HepG2 (cell line): ENCODE results near the gene ANKRD7.

Experiments
- ZNF274 ChIP-seq: sonication (generic); formaldehyde crosslinking; IDR thresholded peaks from 2 replicates; pipeline ENCODE4 v1.5.1; 2020; ENCODE audit warnings: mild to moderate bottlenecking, missing genetic modification reagents
- ZNF335 ChIP-seq: sonication (generic); formaldehyde crosslinking; IDR thresholded peaks from 2 replicates; pipeline ENCODE4 v1.4.0; 2020; ENCODE audit warnings: missing genetic modification reagents
- ZNF382 ChIP-seq: sonication (generic); formaldehyde crosslinking; IDR thresholded peaks from 2 replicates; pipeline ENCODE4 v1.5.0; 2020; ENCODE audit warnings: missing genetic modification reagents, mild to moderate bottlenecking, borderline replicate concordance
- TF ChIP-seq, protein P1 (sequence below): sonication (generic); formaldehyde crosslinking; IDR thresholded peaks from 2 replicates; pipeline ENCODE4 v1.5.0; 2020; ENCODE audit warnings: mild to moderate bottlenecking, missing genetic modification reagents
- TF ChIP-seq, protein P2 (sequence below): sonication (generic); formaldehyde crosslinking; IDR thresholded peaks from 2 replicates; pipeline ENCODE4 v1.5.1; 2020; ENCODE audit warnings: missing genetic modification reagents, mild to moderate bottlenecking, borderline replicate concordance

DNA sequence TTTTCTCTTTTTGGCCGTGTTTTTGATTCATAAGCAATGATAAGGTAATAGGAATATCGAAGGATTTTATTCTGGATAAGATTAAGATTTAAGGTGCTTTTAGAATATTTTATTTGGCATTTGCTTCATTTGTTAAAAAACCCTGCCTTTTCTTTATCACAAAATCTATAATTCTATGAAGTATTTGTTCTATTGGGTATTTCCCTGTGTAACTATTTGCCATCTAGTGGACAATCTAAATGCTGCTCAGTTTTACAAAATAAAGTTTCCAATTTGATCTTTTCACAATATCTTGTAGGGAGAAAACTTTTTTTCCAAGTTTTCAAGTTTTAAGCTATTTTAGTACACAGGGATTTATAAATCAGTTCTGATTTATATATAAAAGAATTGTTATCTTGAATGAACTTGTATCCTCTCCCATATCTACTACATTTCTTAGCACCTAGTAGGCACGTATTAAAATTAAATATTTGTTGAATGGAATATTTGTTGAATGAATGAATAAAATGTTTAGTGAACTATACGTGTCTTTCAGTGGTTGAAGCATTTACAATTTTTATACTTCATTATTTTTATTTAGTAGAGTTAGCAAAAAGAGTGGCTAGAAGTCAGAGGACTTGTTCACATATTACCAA, 26.5 kb downstream of the ANKRD7 start:
- TF ChIP-seq ZNF382 (CRISPR knock-in tag) (no peak), ZNF274 (CRISPR knock-in tag) (no peak), ZNF335 (no peak)
- TF ChIP-seq, protein P1, sequence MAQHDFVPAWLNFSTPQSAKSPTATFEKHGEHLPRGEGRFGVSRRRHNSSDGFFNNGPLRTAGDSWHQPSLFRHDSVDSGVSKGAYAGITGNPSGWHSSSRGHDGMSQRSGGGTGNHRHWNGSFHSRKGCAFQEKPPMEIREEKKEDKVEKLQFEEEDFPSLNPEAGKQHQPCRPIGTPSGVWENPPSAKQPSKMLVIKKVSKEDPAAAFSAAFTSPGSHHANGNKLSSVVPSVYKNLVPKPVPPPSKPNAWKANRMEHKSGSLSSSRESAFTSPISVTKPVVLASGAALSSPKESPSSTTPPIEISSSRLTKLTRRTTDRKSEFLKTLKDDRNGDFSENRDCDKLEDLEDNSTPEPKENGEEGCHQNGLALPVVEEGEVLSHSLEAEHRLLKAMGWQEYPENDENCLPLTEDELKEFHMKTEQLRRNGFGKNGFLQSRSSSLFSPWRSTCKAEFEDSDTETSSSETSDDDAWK (CRISPR knock-in tag), result no peak
- TF ChIP-seq, protein P2, sequence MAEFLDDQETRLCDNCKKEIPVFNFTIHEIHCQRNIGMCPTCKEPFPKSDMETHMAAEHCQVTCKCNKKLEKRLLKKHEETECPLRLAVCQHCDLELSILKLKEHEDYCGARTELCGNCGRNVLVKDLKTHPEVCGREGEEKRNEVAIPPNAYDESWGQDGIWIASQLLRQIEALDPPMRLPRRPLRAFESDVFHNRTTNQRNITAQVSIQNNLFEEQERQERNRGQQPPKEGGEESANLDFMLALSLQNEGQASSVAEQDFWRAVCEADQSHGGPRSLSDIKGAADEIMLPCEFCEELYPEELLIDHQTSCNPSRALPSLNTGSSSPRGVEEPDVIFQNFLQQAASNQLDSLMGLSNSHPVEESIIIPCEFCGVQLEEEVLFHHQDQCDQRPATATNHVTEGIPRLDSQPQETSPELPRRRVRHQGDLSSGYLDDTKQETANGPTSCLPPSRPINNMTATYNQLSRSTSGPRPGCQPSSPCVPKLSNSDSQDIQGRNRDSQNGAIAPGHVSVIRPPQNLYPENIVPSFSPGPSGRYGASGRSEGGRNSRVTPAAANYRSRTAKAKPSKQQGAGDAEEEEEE (CRISPR knock-in tag), result no peak
